ENCODE data around the gene ROR2.

ROR2 gene

GRCh38 chr9:91803970-91804752 lies 145.9 kb downstream of the ROR2 start:
- no peak for ATAC-seq
- TF ChIP-seq ZNF565 (CRISPR knock-in tag; conservative IDR thresholded peaks at IDR 0.05; ENCODE audit: low read depth): no peak
- no peak for TF ChIP-seq ZFP3 (CRISPR knock-in tag; IDR thresholded peaks at IDR 0.05)
- TF ChIP-seq CSDC2 (CRISPR knock-in tag; IDR thresholded peaks at IDR 0.05): no peak

GRCh38 chr9:91803151-91803940 lies 146.7 kb downstream of the ROR2 start:
- TF ChIP-seq ZNF8 (CRISPR knock-in tag; IDR thresholded peaks at IDR 0.05) (no peak), BACH2 (CRISPR knock-in tag; IDR thresholded peaks at IDR 0.05; ENCODE audit: borderline replicate concordance) (no peak), TCF4 (CRISPR knock-in tag; IDR thresholded peaks at IDR 0.05; ENCODE audit: borderline replicate concordance) (no peak), PPARA (CRISPR knock-in tag; IDR thresholded peaks at IDR 0.05; ENCODE audit: borderline replicate concordance) (no peak), ESRRG (CRISPR knock-in tag; IDR thresholded peaks at IDR 0.05) (no peak), ZC3H10 (CRISPR knock-in tag; IDR thresholded peaks at IDR 0.05) (no peak), CREB5 (CRISPR knock-in tag; IDR thresholded peaks at IDR 0.05; ENCODE audit: low read depth) (no peak), CSDC2 (CRISPR knock-in tag; IDR thresholded peaks at IDR 0.05) (no peak), GLIS3 (CRISPR knock-in tag; IDR thresholded peaks at IDR 0.05) (no peak)
- ATAC-seq: no peak

- ATAC-seq: no peak
- TF ChIP-seq GLIS3 (CRISPR knock-in tag; IDR thresholded peaks at IDR 0.05): no peak
- no peak for TF ChIP-seq ZFP30 (CRISPR knock-in tag; IDR thresholded peaks at IDR 0.05)
- TF ChIP-seq ESRRG (CRISPR knock-in tag; IDR thresholded peaks at IDR 0.05): no peak
- TF ChIP-seq ZNF565 (CRISPR knock-in tag; conservative IDR thresholded peaks at IDR 0.05; ENCODE audit: low read depth): no peak
- no peak for TF ChIP-seq POU6F1 (CRISPR knock-in tag; IDR thresholded peaks at IDR 0.05; ENCODE audit: borderline replicate concordance, low read depth)
- no peak for TF ChIP-seq ISL1 (CRISPR knock-in tag; IDR thresholded peaks at IDR 0.05)
- no peak for TF ChIP-seq SNAI2 (CRISPR knock-in tag; IDR thresholded peaks at IDR 0.05)
Observed at GRCh38 chr9:91802391-91802790, 147.6 kb downstream of the ROR2 start.

GRCh38 chr9:91800473-91801030 lies 149.5 kb downstream of the ROR2 start:
- TF ChIP-seq ZNF70 (CRISPR knock-in tag; IDR thresholded peaks at IDR 0.05) (no peak), PPARA (CRISPR knock-in tag; IDR thresholded peaks at IDR 0.05; ENCODE audit: borderline replicate concordance) (no peak), PATZ1 (CRISPR knock-in tag; IDR thresholded peaks at IDR 0.05; ENCODE audit: borderline replicate concordance) (no peak), POU6F1 (CRISPR knock-in tag; IDR thresholded peaks at IDR 0.05; ENCODE audit: borderline replicate concordance, low read depth) (no peak), ZNF8 (CRISPR knock-in tag; IDR thresholded peaks at IDR 0.05) (no peak), RARB (CRISPR knock-in tag; IDR thresholded peaks at IDR 0.05) (no peak)
- ATAC-seq: no peak

Measured in SK-N-SH treated with all-trans-retinoic acid at 6 μM for 48 hours (cell line).